Measurements from ENCODE around the gene ACSL4. TPM values are rescaled to one million over a fixed set of nuclear protein-coding genes. Genes with fewer than 3 reads are reported as not detected.
"Not testable (repeated sequence)": the region's sequence is repeated elsewhere in the genome, so short reads cannot be mapped to it uniquely, and the experiment has no call there.

Gene ACSL4
- total RNA-seq, 1 experiment from 2014 or later, result 85.8 TPM

GRCh38 chrX:109684136-109684535 lies 48.9 kb downstream of the ACSL4 start:
- H3K4me2 ChIP-seq (ENCODE audit: low read depth, low read length, poor library complexity, severe bottlenecking), result no peak overlapping the region
- no peak overlapping the region for H3K9ac ChIP-seq (ENCODE audit: low read length)
- H3K4me3 ChIP-seq (ENCODE audit: low read length), result no peak overlapping the region
- H3K27me3 ChIP-seq (ENCODE audit: low read length), result no peaks in the 10 kb centered on the region
- H4K20me1 ChIP-seq (ENCODE audit: insufficient read depth, low read depth, low read length), result 0 out of 2 replicates have a peak, but pooled peaks cover 3% of the 10 kb centered on the region
- H3K27ac ChIP-seq (ENCODE audit: low read length), result no peak overlapping the region
- H3K9me2 ChIP-seq (replicated peaks; ENCODE audit: insufficient read depth, low read length), result no peaks in the 10 kb centered on the region
- DNase-seq, result no peak
- no peaks in the 10 kb centered on the region for H3K4me1 ChIP-seq (ENCODE audit: low read length)
- H3K9me3 ChIP-seq (ENCODE audit: low read length), result no peaks in the 10 kb centered on the region
- H2AFZ ChIP-seq (ENCODE audit: low read length), result no peak overlapping the region
- peaks cover 61% of the 10 kb centered on the region for H3K79me2 ChIP-seq (ENCODE audit: low read length)
- peaks cover 18% of the 10 kb centered on the region; the same call in 1 of the 2 replicates for H3K36me3 ChIP-seq (ENCODE audit: insufficient read depth, low read length)

- no peaks in the 10 kb centered on the region for H3K9me2 ChIP-seq (replicated peaks; ENCODE audit: insufficient read depth, low read length)
- H3K4me1 ChIP-seq (ENCODE audit: low read length), result no peaks in the 10 kb centered on the region
- peaks cover 36% of the 10 kb centered on the region for H3K79me2 ChIP-seq (ENCODE audit: low read length)
- 0 out of 2 replicates have a peak, but pooled peaks cover 3% of the 10 kb centered on the region for H4K20me1 ChIP-seq (ENCODE audit: insufficient read depth, low read depth, low read length)
- no peak overlapping the region for H3K27ac ChIP-seq (ENCODE audit: low read length)
- H3K9me3 ChIP-seq (ENCODE audit: low read length), result no peaks in the 10 kb centered on the region
- H2AFZ ChIP-seq (ENCODE audit: low read length), result no peak overlapping the region
- no peak overlapping the region for H3K4me3 ChIP-seq (ENCODE audit: low read length)
- no peak overlapping the region for H3K4me2 ChIP-seq (ENCODE audit: low read depth, low read length, poor library complexity, severe bottlenecking)
- DNase-seq, result no peak
- no peaks in the 10 kb centered on the region for H3K27me3 ChIP-seq (ENCODE audit: low read length)
- H3K36me3 ChIP-seq (ENCODE audit: insufficient read depth, low read length), result peaks cover 18% of the 10 kb centered on the region; the same call in 1 of the 2 replicates
- no peak overlapping the region for H3K9ac ChIP-seq (ENCODE audit: low read length)
These were observed 51.5 kb downstream of the ACSL4 start for GRCh38 chrX:109681475-109682081.

- Histone ChIP-seq H3K27ac (ENCODE audit: low read length) (no peak overlapping the region), H3K4me3 (ENCODE audit: low read length) (no peak overlapping the region), H3K79me2 (ENCODE audit: low read length) (peaks cover 23% of the 10 kb centered on the region), H3K9me3 (ENCODE audit: low read length) (no peaks in the 10 kb centered on the region), H4K20me1 (ENCODE audit: insufficient read depth, low read depth, low read length) (no peaks in the 10 kb centered on the region), H2AFZ (ENCODE audit: low read length) (no peak overlapping the region), H3K9me2 (replicated peaks; ENCODE audit: insufficient read depth, low read length) (no peaks in the 10 kb centered on the region), H3K4me2 (ENCODE audit: low read depth, low read length, poor library complexity, severe bottlenecking) (no peak overlapping the region), H3K27me3 (ENCODE audit: low read length) (no peaks in the 10 kb centered on the region), H3K4me1 (ENCODE audit: low read length) (no peaks in the 10 kb centered on the region), H3K36me3 (ENCODE audit: insufficient read depth, low read length) (peaks cover 18% of the 10 kb centered on the region; the same call in 1 of the 2 replicates), H3K9ac (ENCODE audit: low read length) (no peak overlapping the region)
- DNase-seq, result no peak
These were observed 53.2 kb downstream of the ACSL4 start for GRCh38 chrX:109679820-109680219.

GRCh38 chrX:109672239-109672638 lies 60.8 kb downstream of the ACSL4 start:
- H3K36me3 ChIP-seq (ENCODE audit: insufficient read depth, low read length), result peaks cover 19% of the 10 kb centered on the region; the same call in 1 of the 2 replicates
- no peaks in the 10 kb centered on the region for H3K4me1 ChIP-seq (ENCODE audit: low read length)
- H3K27me3 ChIP-seq (ENCODE audit: low read length), result no peaks in the 10 kb centered on the region
- H3K4me3 ChIP-seq (ENCODE audit: low read length), result no peak overlapping the region
- no peaks in the 10 kb centered on the region for H3K9me2 ChIP-seq (replicated peaks; ENCODE audit: insufficient read depth, low read length)
- no peak overlapping the region for H3K27ac ChIP-seq (ENCODE audit: low read length)
- DNase-seq, result no peak
- H3K9me3 ChIP-seq (ENCODE audit: low read length), result no peaks in the 10 kb centered on the region
- 0 out of 2 replicates have a peak, but pooled peaks cover 2% of the 10 kb centered on the region for H3K79me2 ChIP-seq (ENCODE audit: low read length)
- H3K9ac ChIP-seq (ENCODE audit: low read length), result no peak overlapping the region
- H3K4me2 ChIP-seq (ENCODE audit: low read depth, low read length, poor library complexity, severe bottlenecking), result no peak overlapping the region
- no peak overlapping the region for H2AFZ ChIP-seq (ENCODE audit: low read length)
- no peaks in the 10 kb centered on the region for H4K20me1 ChIP-seq (ENCODE audit: insufficient read depth, low read depth, low read length)

GRCh38 chrX:109671170-109671569 lies 61.9 kb downstream of the ACSL4 start:
- H3K36me3 ChIP-seq (ENCODE audit: insufficient read depth, low read length), result peaks cover 23% of the 10 kb centered on the region; the same call in 1 of the 2 replicates
- not testable (repeated sequence) for H3K9me2 ChIP-seq (replicated peaks; ENCODE audit: insufficient read depth, low read length); H3K79me2 ChIP-seq (ENCODE audit: low read length); H3K4me1 ChIP-seq (ENCODE audit: low read length); H3K27me3 ChIP-seq (ENCODE audit: low read length); H3K4me2 ChIP-seq (ENCODE audit: low read depth, low read length, poor library complexity, severe bottlenecking); H3K4me3 ChIP-seq (ENCODE audit: low read length); H3K9ac ChIP-seq (ENCODE audit: low read length); H2AFZ ChIP-seq (ENCODE audit: low read length); H3K27ac ChIP-seq (ENCODE audit: low read length); H3K9me3 ChIP-seq (ENCODE audit: low read length); DNase-seq; H4K20me1 ChIP-seq (ENCODE audit: insufficient read depth, low read depth, low read length)

- H3K36me3 ChIP-seq (ENCODE audit: insufficient read depth, low read length), result peaks cover 16% of the 10 kb centered on the region; the same call in 1 of the 2 replicates
- H4K20me1 ChIP-seq (ENCODE audit: insufficient read depth, low read depth, low read length), result no peaks in the 10 kb centered on the region
- H3K4me1 ChIP-seq (ENCODE audit: low read length), result no peaks in the 10 kb centered on the region
- H3K9me3 ChIP-seq (ENCODE audit: low read length), result no peaks in the 10 kb centered on the region
- H3K27me3 ChIP-seq (ENCODE audit: low read length), result no peaks in the 10 kb centered on the region
- H3K79me2 ChIP-seq (ENCODE audit: low read length), result no peaks in the 10 kb centered on the region
- DNase-seq, result no peak
- H2AFZ ChIP-seq (ENCODE audit: low read length), result no peak overlapping the region
- H3K9ac ChIP-seq (ENCODE audit: low read length), result no peak overlapping the region
- H3K9me2 ChIP-seq (replicated peaks; ENCODE audit: insufficient read depth, low read length), result no peaks in the 10 kb centered on the region
- no peak overlapping the region for H3K4me2 ChIP-seq (ENCODE audit: low read depth, low read length, poor library complexity, severe bottlenecking)
- H3K27ac ChIP-seq (ENCODE audit: low read length), result no peak overlapping the region
- H3K4me3 ChIP-seq (ENCODE audit: low read length), result no peak overlapping the region
These were observed 65.1 kb downstream of the ACSL4 start for GRCh38 chrX:109667986-109668385.

GRCh38 chrX:109660435-109661143 lies 72.5 kb downstream of the ACSL4 start:
- Histone ChIP-seq H4K20me1 (ENCODE audit: insufficient read depth, low read depth, low read length) (no peaks in the 10 kb centered on the region), H3K79me2 (ENCODE audit: low read length) (no peaks in the 10 kb centered on the region), H3K4me1 (ENCODE audit: low read length) (no peaks in the 10 kb centered on the region), H3K27me3 (ENCODE audit: low read length) (no peaks in the 10 kb centered on the region), H3K36me3 (ENCODE audit: insufficient read depth, low read length) (peaks cover 35% of the 10 kb centered on the region; the same call in 1 of the 2 replicates), H2AFZ (ENCODE audit: low read length) (no peak overlapping the region), H3K4me3 (ENCODE audit: low read length) (no peak overlapping the region), H3K9ac (ENCODE audit: low read length) (no peak overlapping the region), H3K27ac (ENCODE audit: low read length) (no peak overlapping the region), H3K4me2 (ENCODE audit: low read depth, low read length, poor library complexity, severe bottlenecking) (no peak overlapping the region), H3K9me3 (ENCODE audit: low read length) (no peaks in the 10 kb centered on the region), H3K9me2 (replicated peaks; ENCODE audit: insufficient read depth, low read length) (no peaks in the 10 kb centered on the region)
- no peak for DNase-seq

- H3K9ac ChIP-seq (ENCODE audit: low read length), result no peak overlapping the region
- H3K27ac ChIP-seq (ENCODE audit: low read length), result no peak overlapping the region
- no peaks in the 10 kb centered on the region for H3K9me2 ChIP-seq (replicated peaks; ENCODE audit: insufficient read depth, low read length)
- H3K4me1 ChIP-seq (ENCODE audit: low read length), result no peaks in the 10 kb centered on the region
- no peak for DNase-seq
- no peak overlapping the region for H2AFZ ChIP-seq (ENCODE audit: low read length)
- no peaks in the 10 kb centered on the region for H4K20me1 ChIP-seq (ENCODE audit: insufficient read depth, low read depth, low read length)
- H3K4me2 ChIP-seq (ENCODE audit: low read depth, low read length, poor library complexity, severe bottlenecking), result no peak overlapping the region
- no peaks in the 10 kb centered on the region for H3K9me3 ChIP-seq (ENCODE audit: low read length)
- H3K4me3 ChIP-seq (ENCODE audit: low read length), result no peak overlapping the region
- no peaks in the 10 kb centered on the region for H3K79me2 ChIP-seq (ENCODE audit: low read length)
- peaks cover 35% of the 10 kb centered on the region; the same call in 1 of the 2 replicates for H3K36me3 ChIP-seq (ENCODE audit: insufficient read depth, low read length)
- H3K27me3 ChIP-seq (ENCODE audit: low read length), result no peaks in the 10 kb centered on the region
These were observed 74.7 kb downstream of the ACSL4 start for GRCh38 chrX:109658391-109658790.
